IMR-90 (cell line): ENCODE measurements around the gene RBM44. TPM values are rescaled to one million over a fixed set of nuclear protein-coding genes. Genes with fewer than 3 reads are reported as not detected.

Source experiments
- ATAC-seq: fragments of 200-7000 bp; cut with Tn5 transposase; 2 replicates; pipeline ENCODE4 v1.9.1; 2020; ENCODE audit warnings: low read depth, mild to moderate bottlenecking, moderate library complexity
- BruUV-seq: library from RNA; stranded (reverse); fragments of 400-500 nt; replicated peaks from 2 replicates; lab custom pipeline; 2021; lab: Mats Ljungman, UMichigan
- CTCF ChIA-PET: fragments of 300-600 bp; formaldehyde crosslinking; extraction: SDS; loops from one replicate; lab custom pipeline; 2021; ENCODE audit warnings: antibody characterized with exemption; lab: Yijun Ruan, JAX
- POLR2A ChIA-PET: fragments of 300-600 bp; sonication (Branson Sonifier 250); formaldehyde crosslinking; loops from one replicate; lab custom pipeline; 2022; ENCODE audit warnings: antibody characterized with exemption; ENCODE audit not compliant: unreplicated experiment; lab: Charles Lee
- DNase-seq: peaks from one replicate; pipeline ENCODE4 v3.0.0; 2013
- H2AFZ ChIP-seq: replicated peaks from 2 replicates; pipeline ENCODE3; 2013; ENCODE audit warnings: low read length, mild to moderate bottlenecking; ENCODE audit not compliant: poor library complexity
- H2AK5ac ChIP-seq: 2 replicates; pipeline ENCODE4 v1.6.1; 2013; ENCODE audit warnings: low read depth, low read length, inconsistent platforms
- H2AK9ac ChIP-seq: replicated peaks from 2 replicates; pipeline ENCODE3; 2013; ENCODE audit warnings: mild to moderate bottlenecking, low read depth, low read length, moderate library complexity; ENCODE audit not compliant: poor library complexity
- H2BK120ac ChIP-seq: 2 replicates; pipeline ENCODE4 v1.6.1; 2013; ENCODE audit warnings: low read depth, low read length, inconsistent platforms
- H2BK15ac ChIP-seq: 3 replicates; pipeline ENCODE4 v1.6.1; 2013; ENCODE audit warnings: low read depth, low read length, inconsistent platforms
- H2BK20ac ChIP-seq: 2 replicates; pipeline ENCODE4 v1.6.1; 2013; ENCODE audit warnings: low read depth, mild to moderate bottlenecking, inconsistent platforms, low read length, moderate library complexity
- H2BK5ac ChIP-seq: 2 replicates; pipeline ENCODE4 v1.6.1; 2013; ENCODE audit warnings: mild to moderate bottlenecking, low read depth, low read length, inconsistent platforms; ENCODE audit not compliant: poor library complexity, severe bottlenecking
- H3K14ac ChIP-seq: replicated peaks from 2 replicates; pipeline ENCODE4 v1.6.1; 2013; ENCODE audit warnings: low read depth, low read length, inconsistent platforms
- H3K18ac ChIP-seq: 2 replicates; pipeline ENCODE4 v1.6.1; 2013; ENCODE audit warnings: low read depth, low read length, control low read depth
- H3K23ac ChIP-seq: 2 replicates; pipeline ENCODE4 v1.6.1; 2013; ENCODE audit warnings: low read depth, low read length, inconsistent platforms
- H3K27ac ChIP-seq: 2 replicates; pipeline ENCODE4 v1.5.1; 2013; ENCODE audit warnings: mild to moderate bottlenecking, control low read depth, low read length; ENCODE audit not compliant: insufficient read depth
- H3K27me3 ChIP-seq: 2 replicates; pipeline ENCODE4 v1.6.1; 2013; ENCODE audit warnings: low read length; ENCODE audit not compliant: control insufficient read depth, insufficient read depth
- H3K36me3 ChIP-seq: 2 replicates; pipeline ENCODE4 v1.6.1; 2013; ENCODE audit warnings: low read length, mixed read lengths; ENCODE audit not compliant: control insufficient read depth, insufficient read depth
- H3K4ac ChIP-seq: 2 replicates; pipeline ENCODE4 v1.6.1; 2013; ENCODE audit warnings: low read depth, low read length, inconsistent platforms
- H3K4me1 ChIP-seq: 2 replicates; pipeline ENCODE4 v1.6.1; 2013; ENCODE audit warnings: low read length, mixed read lengths; ENCODE audit not compliant: control insufficient read depth, insufficient read depth
- H3K4me2 ChIP-seq: 2 replicates; pipeline ENCODE4 v1.6.1; 2013; ENCODE audit warnings: low read depth, mild to moderate bottlenecking, control low read depth, low read length, moderate library complexity
- H3K4me3 ChIP-seq: 2 replicates; pipeline ENCODE4 v1.5.1; 2013; ENCODE audit warnings: low read depth, mild to moderate bottlenecking, control low read depth, low read length, moderate library complexity; ENCODE audit not compliant: insufficient read depth
- H3K56ac ChIP-seq: 2 replicates; pipeline ENCODE4 v1.6.1; 2013; ENCODE audit warnings: low read length, inconsistent platforms; ENCODE audit not compliant: insufficient read depth; ENCODE audit errors: extremely low read depth
- H3K79me1 ChIP-seq, 2 experiments: 2 replicates each; pipeline ENCODE4 v1.6.1; 2013; ENCODE audit warnings: low read length in 2 of 2, inconsistent platforms in 1 of 2, low read depth in 1 of 2
- H3K9ac ChIP-seq: 2 replicates; pipeline ENCODE4 v1.6.1; 2013; ENCODE audit warnings: low read depth, low read length, control low read depth
- H3K9me1 ChIP-seq: 2 replicates; pipeline ENCODE4 v1.6.1; 2013; ENCODE audit warnings: low read length, inconsistent platforms; ENCODE audit not compliant: insufficient read depth
- H3K9me3 ChIP-seq: 2 replicates; pipeline ENCODE4 v1.6.1; 2013; ENCODE audit warnings: low read length; ENCODE audit not compliant: control insufficient read depth, insufficient read depth
- H4K20me1 ChIP-seq: 2 replicates; pipeline ENCODE4 v1.6.1; 2013; ENCODE audit warnings: low read length, inconsistent platforms; ENCODE audit not compliant: insufficient read depth
- H4K5ac ChIP-seq: 2 replicates; pipeline ENCODE4 v1.6.1; 2013; ENCODE audit warnings: mild to moderate bottlenecking, low read depth, low read length, control low read depth
- H4K8ac ChIP-seq, 2 experiments: 2 replicates each; pipeline ENCODE4 v1.6.1; 2013; ENCODE audit warnings: low read depth in 2 of 2, low read length in 2 of 2, control low read depth in 1 of 2, inconsistent platforms in 1 of 2
- H4K91ac ChIP-seq: 2 replicates; pipeline ENCODE4 v1.6.1; 2013; ENCODE audit warnings: low read depth, low read length, inconsistent platforms; ENCODE audit not compliant: insufficient read depth
- CTCF ChIP-seq: conservative IDR thresholded peaks from 2 replicates; pipeline ENCODE4 v1.5.1; 2012; ENCODE audit warnings: mild to moderate bottlenecking, low read depth, low read length, improper control_type of control experiment
- MAZ ChIP-seq: IDR thresholded peaks from 2 replicates; pipeline ENCODE4 v1.6.1; 2012; ENCODE audit warnings: low read depth, mild to moderate bottlenecking, low read length, improper control_type of control experiment, moderate library complexity, borderline replicate concordance
- RAD21 ChIP-seq: IDR thresholded peaks from 2 replicates; pipeline ENCODE4 v1.6.1; 2012; ENCODE audit warnings: low read length, improper control_type of control experiment
- SMC3 ChIP-seq: fragments of 150-350 bp; IDR thresholded peaks from 2 replicates; pipeline ENCODE4 v1.6.1; 2016; ENCODE audit warnings: low read depth, mild to moderate bottlenecking, antibody characterized with exemption, low read length, moderate library complexity
- WGBS, 2 experiments: methylation state at CpG; one replicate each; pipeline versions ENCODE4 v1.1.5 to v1.1.7; 2013; ENCODE audit warnings: missing lambda C conversion rate in 2 of 2; ENCODE audit not compliant: insufficient read length in 1 of 2; ENCODE audit errors: extremely low coverage in 2 of 2; 5-methylcytosine and 5-hydroxymethylcytosine counted together
- dilution Hi-C: fragments of 300-500 bp; cut with HindIII; formaldehyde crosslinking; loops from one replicate; pipeline ENCODE4 v1.14.3; 2018; ENCODE audit warnings: low sequenced_read_pairs; ENCODE audit not compliant: unreplicated experiment
- in situ Hi-C: fragments of 300-500 bp; cut with MboI; formaldehyde crosslinking; loops from 3 replicates; pipeline ENCODE4 v1.14.3; 2019; ENCODE audit warnings: low sequenced_read_pairs, inconsistent platforms, mixed read lengths
- intact Hi-C: fragments of 100-400 bp; cut with micrococcal nuclease; formaldehyde crosslinking; loops from 2 replicates; pipeline ENCODE4 v1.10.0; 2022
- polyA plus RNA-seq, 3 experiments: library from polyadenylated mRNA; depleted of rRNA; stranded (reverse); fragments of >200 nt; gene quantifications; 2 replicates each; pipeline ENCODE4 v1.2.3, GENCODE V29; 2012; ENCODE audit warnings: low replicate concordance in 1 of 3
- total RNA-seq: library from RNA; depleted of rRNA; stranded (reverse); fragments of >200 nt; gene quantifications from 2 replicates; pipeline ENCODE4 v1.2.3, GENCODE V29; 2012

Gene RBM44
- total and polyA plus RNA-seq, 2 of the 4 experiments (the other 2 are of a cell fraction) = 0.14 to 0.18 TPM

- DNase-seq (peak; percentile 50), ATAC-seq (peak; percentile 95)
- no peaks in the 10 kb centered on the region for H3K9me3 ChIP-seq
- H3K4me3 ChIP-seq = no peak overlapping the region
- no peak overlapping the region for H3K14ac ChIP-seq
- in situ Hi-C loops (no loop called here), intact Hi-C loops (loop anchor here (1.0 to 10.0 kb wide), 2 partner anchors 194 to 490 kb away; no protein-coding TSS in a partner anchor), dilution Hi-C loops (no loop called here)
- no peak overlapping the region for H2BK15ac ChIP-seq
- 0 out of 4 replicates have a peak overlapping the region, but pooled peaks of 1 of the 2 experiments have one; percentile 32 for H4K8ac ChIP-seq
- peak overlapping the region; percentile 73 for H2AK9ac ChIP-seq
- H3K27ac ChIP-seq = no peak overlapping the region
- peaks cover 27% of the 10 kb centered on the region for H3K36me3 ChIP-seq
- no peak overlapping the region for H2BK5ac ChIP-seq
- H3K4me2 ChIP-seq = no peak overlapping the region
- H3K4me1 ChIP-seq = no peaks in the 10 kb centered on the region
- no peak overlapping the region for H2BK120ac ChIP-seq
- peaks cover 0 to 35% of the 10 kb centered on the region in 2 experiments; a peak in 3 of 4 replicates for H3K79me1 ChIP-seq
- H3K56ac ChIP-seq = no peak overlapping the region
- H3K27me3 ChIP-seq = no peaks in the 10 kb centered on the region
- no peak overlapping the region for H2AK5ac ChIP-seq
- ChIA-PET POLR2A (no interaction called here), CTCF (interaction anchor here (0.5 to 1.1 kb wide), 4 partner anchors 11 to 262 kb away, joined by 3 to 9 read pairs (median 4); no protein-coding TSS in a partner anchor)
- H3K9ac ChIP-seq = no peak overlapping the region
- WGBS, 2 experiments = 83% methylated on average over 6 of the region's 13 CpGs; no CpG with 5 or more reads in 1 of the 2 experiments
- H4K5ac ChIP-seq = no peak overlapping the region
- peak; percentile 65 for TF ChIP-seq SMC3
- TF ChIP-seq RAD21 = peak; percentile 59
- TF ChIP-seq CTCF = peak; percentile 59
- TF ChIP-seq MAZ = no peak
- H3K9me1 ChIP-seq = 0 out of 2 replicates have a peak, but pooled peaks cover 3% of the 10 kb centered on the region
- peak overlapping the region; percentile 37 for H2AFZ ChIP-seq
- H4K20me1 ChIP-seq = no peaks in the 10 kb centered on the region; the same call in 1 of the 2 replicates
- BruUV-seq = no TSS peak
- no peak overlapping the region for H3K18ac ChIP-seq
- H3K4ac ChIP-seq = no peak overlapping the region
- no peak overlapping the region for H3K23ac ChIP-seq
- no peak overlapping the region for H2BK20ac ChIP-seq
- H4K91ac ChIP-seq = no peak overlapping the region
These were observed 23.6 kb upstream of the RBM44 start for GRCh38 chr2:237774811-237775553.
